Activated CD8-positive, alpha-beta memory T cell treated with anti-CD3 and anti-CD28 coated beads for 1 hour (primary cell): ENCODE measurements around the gene IGFL3.
"Not testable (repeated sequence)": the region's sequence is repeated elsewhere in the genome, so short reads cannot be mapped to it uniquely, and the experiment has no call there.

Experiments used
- DNase-seq, 2 donors: peaks; one replicate each; pipeline ENCODE4 v3.0.0-alpha.2; 2020; ENCODE audit warnings: low read depth in 1 of 2; ENCODE audit errors: extremely low read depth in 1 of 2

The IGFL3 gene

DNA sequence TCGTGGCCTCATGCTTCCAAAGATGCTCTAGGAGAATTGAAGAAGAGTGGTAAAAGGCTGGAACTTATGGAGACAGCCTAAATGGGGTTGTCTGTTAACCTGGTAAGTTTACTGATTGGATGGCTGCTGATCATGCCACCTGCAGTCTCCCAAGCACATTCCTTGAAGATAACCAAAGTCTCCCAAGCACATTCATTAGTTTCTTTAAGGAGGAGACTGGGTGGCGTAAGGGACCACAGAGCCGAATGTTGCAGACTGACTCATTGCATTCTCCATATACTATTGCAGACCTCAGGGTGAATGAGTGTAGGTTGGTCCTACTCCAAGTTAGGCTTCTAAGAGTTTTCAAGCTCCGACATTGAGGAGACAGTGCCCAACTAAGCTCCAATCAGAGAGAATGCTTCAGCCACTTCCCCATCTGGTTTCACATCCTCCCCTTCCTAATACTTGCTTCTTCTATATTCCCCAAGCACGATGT is at the start of gene IGFL3:
IGFL3 (minus strand) TSS at position 51 of the 478 bp plus-strand sequence; CDS start at position 12, 39 bp downstream.
- DNase-seq: no peak

DNA sequence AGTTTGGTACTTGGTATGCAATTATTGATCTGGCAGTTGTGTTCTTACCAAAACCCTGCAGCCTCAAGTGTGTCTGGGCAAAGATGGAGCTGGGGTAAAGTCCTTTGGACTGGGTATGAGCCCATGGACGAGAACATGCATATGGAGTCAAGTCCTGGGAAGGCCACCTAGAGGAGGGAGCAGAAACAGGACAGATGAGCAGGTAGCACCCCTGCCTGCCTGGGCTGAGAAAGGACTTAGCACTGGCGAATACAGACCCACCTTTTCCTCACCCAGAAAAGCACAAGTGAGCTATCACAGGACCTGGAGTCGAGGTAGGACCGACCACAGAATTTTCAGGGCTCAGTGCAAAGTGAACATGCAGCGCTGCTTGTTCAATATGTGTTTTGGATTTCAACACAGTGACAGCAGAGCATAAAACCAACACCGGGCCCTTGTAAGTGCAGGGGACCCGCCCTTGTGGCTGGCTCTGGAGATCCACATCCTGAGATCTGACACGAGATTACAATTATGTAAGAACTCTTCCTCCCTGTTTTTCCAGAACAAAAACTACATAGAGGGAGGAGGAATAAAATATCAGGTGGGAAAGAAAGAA is 49.5 kb upstream of the IGFL3 start:
- DNase-seq: no peak

DNA sequence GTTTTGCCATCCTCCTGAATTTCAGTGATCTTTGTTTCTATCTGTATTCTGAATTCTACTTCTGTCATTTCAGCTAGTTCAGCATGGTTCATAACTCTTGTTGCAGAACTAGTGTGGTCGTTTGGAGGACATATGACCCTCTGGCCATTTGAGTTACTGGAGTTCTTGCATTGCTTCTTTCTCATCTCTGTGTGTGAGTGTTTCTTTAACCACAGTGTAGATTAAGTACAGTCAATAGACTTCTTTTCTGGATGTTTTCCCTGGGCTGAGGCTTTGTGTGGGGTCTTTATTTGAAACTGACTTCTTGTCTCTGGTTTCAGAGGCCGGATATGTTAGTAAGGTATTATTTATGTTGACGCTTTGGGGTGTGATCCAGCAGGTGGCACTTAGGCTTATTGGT is 38.2 kb upstream of the IGFL3 start:
- DNase-seq: no peak

DNA sequence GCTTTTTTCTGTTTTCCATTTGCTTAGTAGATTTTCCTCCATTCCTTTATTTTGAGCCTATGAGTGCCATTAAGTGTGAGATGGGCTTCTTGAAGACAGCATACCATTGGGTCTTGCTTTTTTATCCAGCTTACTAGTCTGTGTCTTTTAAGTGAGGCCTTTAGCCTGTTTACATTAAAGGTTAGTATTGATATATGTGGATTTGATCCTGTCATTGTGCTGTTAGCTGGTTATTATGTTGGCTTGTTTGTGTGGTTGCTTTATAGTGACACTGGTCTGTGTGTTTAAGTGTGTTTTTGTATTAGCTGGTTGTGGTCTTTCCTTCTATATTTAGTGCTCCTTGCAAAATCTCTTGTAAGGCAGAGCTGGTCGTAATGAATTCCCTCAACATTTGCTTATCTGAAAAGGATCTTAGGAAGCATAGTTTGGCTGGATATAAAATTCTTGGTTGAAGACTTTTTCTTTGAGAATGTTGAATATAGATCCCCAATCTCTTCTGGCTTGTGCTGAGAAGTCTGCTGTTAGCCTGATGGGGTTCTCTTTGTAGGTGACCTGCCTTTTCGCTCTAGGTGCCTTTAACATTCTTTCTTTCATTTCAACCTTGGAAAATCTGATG is 37.3 kb upstream of the IGFL3 start:
- DNase-seq: not testable (repeated sequence)

DNA sequence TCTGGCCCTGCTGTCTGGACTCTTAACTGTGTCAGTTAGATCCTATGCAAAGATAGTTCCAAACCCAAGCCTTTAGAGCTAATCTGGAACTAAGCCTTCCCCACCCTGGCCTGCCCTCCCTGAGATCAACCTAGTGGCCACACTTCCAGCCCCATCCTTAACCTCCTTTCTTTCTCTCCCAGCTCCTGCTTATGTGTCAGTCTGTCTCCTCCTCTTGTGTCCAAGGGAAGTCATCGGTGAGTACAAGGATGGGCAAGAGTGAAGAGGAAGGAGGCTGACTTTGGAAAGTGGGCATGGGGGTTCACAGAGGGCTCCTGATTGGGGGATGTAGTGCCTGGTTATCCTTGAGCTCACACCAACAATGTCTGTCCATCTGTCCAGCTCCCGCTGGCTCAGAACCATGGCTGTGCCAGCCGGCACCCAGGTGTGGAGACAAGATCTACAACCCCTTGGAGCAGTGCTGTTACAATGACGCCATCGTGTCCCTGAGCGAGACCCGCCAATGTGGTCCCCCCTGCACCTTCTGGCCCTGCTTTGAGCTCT is 35.8 kb upstream of the IGFL3 start:
- DNase-seq: no peak

DNA sequence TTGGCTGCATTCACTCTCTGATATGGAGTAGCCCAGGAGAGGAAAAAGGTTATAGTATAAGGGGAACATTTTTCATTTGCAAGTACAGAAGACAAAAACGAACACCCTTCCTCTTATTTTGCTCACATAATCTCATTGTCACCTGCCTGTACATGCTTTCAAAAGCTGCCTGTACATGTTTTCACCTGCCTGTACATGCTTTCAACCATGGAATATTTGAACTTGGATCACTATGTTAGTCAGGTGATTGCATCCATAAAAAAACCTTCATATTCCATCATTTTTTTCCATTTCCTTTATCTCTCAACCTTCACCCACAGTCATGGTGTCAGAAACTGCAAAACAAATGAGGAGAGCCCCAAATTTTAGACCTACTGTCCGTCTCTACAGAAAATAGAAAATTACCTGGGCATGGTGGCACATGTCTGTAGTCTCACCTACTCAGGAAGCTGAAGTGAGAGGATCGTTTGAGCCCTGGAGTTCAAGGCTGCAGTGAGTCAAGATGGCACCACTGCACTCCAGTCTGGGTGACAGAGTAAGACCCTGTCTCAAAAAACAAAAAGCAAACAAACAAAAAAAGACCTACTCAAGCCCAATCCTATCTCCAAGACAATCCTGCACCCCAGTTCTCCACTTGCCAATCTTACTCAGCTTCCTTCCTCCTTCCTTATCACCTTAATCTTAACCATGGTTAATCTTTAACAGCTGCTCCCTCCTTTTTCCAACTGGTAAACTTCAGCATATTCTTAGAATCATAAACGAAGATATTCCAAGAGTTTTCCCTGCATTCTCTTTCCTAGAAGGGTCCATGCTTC is 35.1 kb upstream of the IGFL3 start:
- DNase-seq: no peak

DNA sequence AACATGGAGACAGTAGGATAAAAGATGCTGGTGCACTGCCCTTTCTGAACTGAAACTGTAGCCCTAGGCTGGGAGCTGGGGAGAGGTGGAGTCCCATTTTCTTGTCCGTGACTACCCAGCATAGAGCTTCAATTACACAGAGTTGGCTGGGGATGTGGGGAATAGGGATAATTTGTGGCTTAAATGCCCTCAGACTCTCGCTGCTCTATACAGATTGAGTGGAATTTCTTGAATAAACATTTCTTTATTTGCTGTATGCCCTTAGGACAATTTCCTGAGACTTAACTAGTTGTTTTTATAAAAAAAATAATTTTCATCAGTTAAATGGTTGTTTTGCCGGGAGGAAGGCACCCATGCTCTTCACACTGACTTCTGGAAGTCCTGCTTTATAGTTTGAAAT is 30.7 kb upstream of the IGFL3 start:
- DNase-seq: no peak

DNA sequence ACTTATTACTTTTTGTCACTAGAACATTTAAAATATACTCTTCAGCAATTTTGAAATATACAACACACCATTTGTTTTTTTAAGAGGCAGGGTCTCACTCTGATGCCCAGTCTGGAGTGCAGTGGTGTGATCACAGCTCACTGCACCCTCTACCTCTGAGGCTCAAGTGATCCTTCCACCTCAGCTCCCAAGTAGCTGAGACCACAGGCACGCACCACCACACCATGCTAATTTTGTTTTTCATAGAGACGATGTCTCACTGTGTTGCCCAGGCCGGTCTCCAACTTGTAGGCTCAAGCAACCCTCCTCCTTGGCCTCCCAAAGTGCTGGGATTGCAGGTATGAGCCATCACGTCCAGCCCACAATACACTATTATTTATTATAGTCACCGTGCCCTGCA is 26.1 kb upstream of the IGFL3 start:
- DNase-seq: no peak

DNA sequence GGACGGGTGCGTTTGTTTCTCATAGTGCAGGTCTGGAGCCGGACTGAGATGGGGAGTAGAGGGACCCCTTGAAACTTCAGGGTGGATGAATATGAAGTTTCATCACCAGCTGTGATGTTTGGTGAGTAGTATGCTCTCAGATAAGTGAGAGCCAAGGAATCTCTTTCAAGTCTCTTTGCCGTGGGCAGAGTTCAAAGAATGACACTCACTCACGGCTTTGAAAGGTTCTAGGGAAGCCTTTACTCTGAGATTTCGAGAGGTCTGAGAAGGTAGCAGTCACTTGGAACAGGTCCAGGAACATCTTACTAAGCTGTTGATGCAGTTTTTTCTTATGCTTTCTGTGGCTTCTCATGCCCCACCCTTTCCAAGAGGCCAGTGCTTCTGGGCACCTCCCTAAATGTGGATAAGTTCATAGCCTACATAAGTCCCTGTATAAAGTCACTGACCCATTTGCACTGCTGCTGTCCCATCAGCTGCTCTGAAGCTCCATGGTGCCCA is 23.4 kb upstream of the IGFL3 start, which contains the start of gene IGFL2:
IGFL2 (plus strand) TSS at position 448 of the 498 bp plus-strand sequence; CDS start at position 489, 41 bp downstream.
- DNase-seq: no peak

DNA sequence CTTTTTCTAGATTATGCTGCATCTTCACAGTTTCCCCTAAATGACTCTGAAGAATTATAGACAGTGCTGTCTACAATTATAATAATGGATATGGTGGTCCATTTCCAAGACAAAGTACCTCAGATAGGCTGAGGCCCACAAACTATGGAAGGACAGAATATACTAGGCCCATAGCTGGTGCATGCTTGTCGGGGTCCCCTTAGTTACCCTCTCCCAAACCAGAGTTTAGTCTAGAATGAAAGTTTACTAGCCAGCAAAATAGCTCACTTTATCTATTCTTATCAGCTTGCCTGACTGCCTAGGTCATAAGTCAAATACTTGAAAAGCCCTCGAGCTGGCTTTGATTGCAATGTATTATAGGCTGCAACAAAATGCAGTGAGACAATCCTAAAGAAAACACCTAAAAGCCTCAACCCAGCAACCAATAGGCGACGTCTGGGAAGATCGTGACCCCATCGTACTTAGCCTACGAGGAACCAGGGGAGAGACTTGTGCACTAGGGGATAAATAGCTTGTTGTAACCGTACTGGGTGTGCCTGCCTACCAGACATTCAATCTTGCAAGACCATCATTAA is 22.8 kb upstream of the IGFL3 start:
- no peak for DNase-seq

DNA sequence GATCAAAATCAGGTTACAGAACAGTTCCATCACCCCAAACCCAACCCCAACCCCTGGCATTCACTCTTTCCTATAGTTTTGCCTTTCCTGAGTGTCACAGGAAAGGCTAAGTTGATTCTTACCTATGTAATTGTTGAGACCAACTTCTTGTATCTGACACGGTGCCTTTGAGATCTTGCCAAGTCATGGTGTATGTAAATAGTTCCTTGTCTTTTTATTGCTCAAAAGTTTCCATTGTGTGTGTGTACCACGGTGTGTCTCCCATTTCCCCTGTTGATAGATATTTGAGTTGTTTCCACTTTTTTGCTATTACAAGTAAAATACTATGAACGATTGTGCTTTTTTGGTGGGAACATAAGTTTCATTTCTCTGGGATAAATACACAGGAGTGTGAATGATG is 20.3 kb upstream of the IGFL3 start:
- DNase-seq: no peak

DNA sequence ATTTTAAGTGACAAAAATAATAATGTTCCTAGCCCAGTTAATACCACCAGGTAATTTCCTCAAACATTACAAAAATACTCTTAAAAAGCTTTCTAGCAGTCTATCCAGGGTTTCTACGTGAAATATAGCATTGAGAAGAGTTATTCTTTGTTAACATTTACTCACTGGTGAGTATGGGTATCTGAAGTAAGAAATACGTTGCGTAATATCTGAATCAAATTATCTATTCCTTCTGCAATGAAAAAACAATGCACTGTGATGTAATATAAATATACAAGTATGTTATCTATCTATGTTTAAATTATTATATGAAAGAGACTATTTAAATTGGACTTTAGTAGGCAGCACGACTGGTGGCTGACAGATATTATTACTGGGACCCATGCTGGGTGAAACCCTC is 17.8 kb upstream of the IGFL3 start:
- DNase-seq: no peak

DNA sequence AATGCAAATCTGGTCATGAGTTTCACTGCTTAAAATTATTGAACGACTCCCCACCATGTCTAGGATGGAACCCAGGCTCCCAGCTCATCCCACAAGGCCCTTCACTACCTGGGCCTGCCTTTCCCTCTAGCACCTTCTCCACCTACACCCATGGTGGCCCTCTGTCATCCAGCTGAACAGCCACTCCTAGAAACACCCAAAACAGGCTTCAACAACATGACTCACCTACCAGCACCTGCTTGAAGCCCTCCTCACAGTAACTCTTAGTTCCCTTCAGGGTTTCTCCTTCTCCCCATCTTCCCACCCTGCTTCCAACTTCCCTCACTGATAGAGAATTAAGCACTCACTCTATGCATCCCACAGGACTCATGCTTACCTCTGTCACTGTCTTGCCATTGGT is 16.9 kb upstream of the IGFL3 start:
- DNase-seq: no peak

DNA sequence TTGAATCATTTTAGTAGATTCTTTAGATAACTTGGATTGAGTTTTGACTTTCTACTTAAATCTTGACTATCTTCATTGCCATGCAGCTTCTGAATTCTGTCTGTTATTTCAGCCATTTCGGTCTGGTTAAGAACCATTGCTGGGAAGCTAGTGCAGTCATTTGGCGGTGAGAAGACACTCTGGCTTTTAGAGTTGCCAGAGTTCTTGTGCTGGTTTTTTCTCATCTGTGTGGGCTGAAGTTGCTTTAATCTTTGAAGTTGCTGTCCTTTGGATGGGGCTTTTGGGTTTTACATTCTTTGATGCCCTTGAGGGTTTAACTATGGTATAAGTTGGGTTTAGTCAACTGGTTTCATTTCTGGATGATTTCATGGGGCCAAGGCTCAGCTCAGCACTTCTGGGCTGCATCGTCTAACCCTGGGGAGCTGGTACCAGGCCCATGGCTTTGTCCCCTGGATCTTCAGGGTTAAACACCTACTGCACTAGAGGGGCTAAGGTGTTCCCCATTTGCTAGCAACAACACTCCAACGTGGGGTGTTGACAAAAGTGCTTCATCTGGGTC is 13.5 kb upstream of the IGFL3 start:
- DNase-seq: no peak

DNA sequence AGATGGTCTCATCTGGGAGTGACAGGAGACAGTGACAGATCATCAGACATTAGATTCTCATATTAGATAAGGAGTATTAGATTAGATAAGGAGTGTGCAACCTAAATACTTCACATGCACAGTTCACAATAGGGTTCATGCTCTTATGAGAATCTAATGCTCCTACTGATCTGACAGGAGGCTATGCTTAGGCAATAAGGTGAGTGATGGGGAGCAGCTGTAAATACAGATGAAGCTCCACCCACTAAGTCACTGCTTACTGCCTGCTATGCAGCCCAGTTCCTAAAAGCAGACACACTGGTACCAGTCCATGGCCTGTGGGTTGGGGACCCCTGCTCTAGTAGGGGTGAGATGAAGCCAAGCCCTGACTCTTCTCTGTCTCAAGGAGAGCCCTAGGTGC is 10.0 kb upstream of the IGFL3 start:
- DNase-seq: no peak

DNA sequence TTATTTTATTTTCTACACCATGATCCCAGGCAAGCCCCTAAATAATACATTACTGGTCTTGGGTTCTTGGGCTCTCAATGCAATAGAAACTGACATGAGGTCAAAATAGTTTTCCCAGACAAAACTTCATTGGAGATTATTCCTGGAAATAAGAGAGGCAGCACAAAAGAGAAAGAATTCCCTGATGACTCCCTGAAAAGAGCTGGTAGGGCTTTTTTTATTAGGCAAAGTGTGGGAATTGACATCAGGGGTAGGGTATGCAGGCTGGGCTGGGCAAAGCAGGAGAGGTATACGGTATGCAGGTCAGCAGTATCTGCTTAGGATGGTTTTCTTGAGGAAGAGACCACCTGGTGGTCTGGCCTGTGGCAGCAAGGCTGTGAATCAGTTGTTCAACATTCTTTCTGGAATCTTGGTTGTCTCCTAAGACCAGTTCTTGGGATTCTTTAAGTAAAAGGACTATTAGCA is 9.3 kb upstream of the IGFL3 start:
- no peak for DNase-seq

DNA sequence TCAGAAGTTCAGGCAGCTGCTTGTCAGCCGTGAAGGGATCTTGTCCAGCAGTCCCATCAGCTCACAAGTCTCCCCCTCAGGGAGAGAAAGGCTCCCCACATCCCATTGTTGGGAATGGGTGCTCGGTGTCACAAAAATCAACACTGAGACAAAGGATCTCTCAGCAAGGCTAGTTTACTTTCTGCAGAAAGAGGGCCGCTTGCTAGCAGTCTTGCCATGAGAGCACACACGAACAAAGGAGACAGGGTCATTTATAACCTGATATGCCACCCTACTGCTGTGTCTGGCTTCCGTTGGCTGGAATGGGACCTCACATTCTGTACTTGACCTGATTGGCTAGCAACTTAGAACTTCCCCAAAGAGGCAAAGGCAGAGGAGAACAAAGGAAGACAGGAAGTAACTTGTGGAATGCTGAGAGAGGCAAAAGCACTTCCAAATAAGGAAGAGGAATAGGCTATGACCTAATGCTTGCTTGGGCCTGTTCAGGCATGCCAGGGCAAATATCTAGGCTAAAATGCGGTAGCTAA is 8.7 kb upstream of the IGFL3 start:
- no peak for DNase-seq

DNA sequence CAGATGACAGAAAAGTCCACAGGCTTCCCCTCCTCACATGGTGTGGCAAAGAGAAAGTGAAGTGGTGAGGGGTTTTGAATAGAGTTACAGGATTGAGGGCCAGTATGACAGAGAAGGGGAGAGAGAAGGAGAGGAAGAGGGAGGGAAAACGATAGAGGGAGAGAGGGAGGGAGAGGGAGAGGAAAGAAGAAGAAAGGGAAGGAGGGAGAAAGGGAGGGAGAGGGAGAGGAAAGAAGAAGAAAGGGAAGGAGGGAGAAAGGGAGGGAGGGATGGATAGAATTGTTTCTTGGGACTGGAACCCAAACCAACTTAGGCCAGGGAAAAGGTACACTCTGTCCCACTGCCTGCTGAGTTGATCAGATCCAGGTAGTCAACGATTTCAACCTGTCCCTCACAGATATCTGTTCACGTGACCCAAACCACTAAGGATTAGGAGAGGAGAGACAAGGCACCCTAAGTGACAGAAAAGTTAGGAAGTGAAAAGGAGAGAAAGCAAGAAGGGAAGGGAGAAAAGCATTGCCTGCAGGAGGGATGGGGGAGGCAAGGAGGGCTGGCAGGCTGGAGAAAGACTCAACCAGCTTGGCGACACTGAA is 8.1 kb upstream of the IGFL3 start:
- DNase-seq: no peak

DNA sequence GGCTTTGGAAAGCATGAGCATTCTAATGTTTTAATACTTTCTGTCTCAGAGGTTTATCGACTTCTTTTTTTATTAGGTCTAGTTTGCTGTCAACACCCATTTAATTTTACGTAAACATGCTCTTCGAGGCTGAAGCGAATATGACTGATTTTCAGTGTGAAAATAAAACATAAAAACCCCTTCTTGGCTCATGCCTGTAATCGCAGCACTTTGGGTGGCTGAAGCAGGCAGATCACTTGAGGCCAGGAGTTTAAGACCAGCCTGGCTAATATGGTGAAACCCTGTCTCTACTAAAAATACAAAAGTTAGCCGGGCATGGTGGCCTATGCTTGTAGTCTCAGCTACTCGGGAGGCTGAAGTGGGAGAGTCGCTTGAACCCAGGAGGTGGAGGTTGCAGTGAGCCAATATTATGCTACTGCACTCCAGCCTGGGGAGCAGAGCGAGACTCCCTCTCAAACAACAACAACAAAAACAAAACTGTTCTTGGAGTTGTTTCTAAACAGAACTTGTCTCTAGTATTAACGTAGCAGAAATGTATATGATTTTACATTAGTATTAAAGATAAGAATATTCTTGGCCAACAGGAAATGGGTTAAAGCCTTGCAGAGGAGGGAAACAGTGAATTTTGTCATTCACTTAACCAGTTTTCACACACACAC is 7.1 kb upstream of the IGFL3 start:
- DNase-seq: no peak
